ENCODE measurements around the gene TMEM201. TPM values are rescaled to one million over a fixed set of nuclear protein-coding genes. Genes with fewer than 3 reads are reported as not detected.

Gene TMEM201
- polyA plus RNA-seq, 1 of the 3 experiments (the other 2 are of a cell fraction) = 8.2 TPM

- Histone ChIP-seq H3K79me2 (ENCODE audit: insufficient read depth) (peaks cover 41% of the 10 kb centered on the region), H3K4me3 (ENCODE audit: low read depth in 2 of 2, low read length in 1 of 2) (no peak overlapping the region), H3F3A (replicated peaks; ENCODE audit: insufficient read depth) (no peaks in the 10 kb centered on the region), H3K4me2 (no peak overlapping the region), H3K9ac (no peak overlapping the region), H2AFZ (ENCODE audit: low read depth) (no peak overlapping the region), H3K27ac (ENCODE audit: low read depth in 2 of 2, low read length in 1 of 2) (peak overlapping the region in 1 of 2 experiments; percentile 53; a peak in 1 of 4 replicates), H3K27me3 (ENCODE audit: insufficient read depth) (no peaks in the 10 kb centered on the region), H3K36me3 (replicated peaks in 1 of 2; ENCODE audit: control insufficient read depth in 1 of 2, insufficient read depth in 2 of 2, low read length in 1 of 2) (peaks cover 0 to 24% of the 10 kb centered on the region in 2 experiments), H3K9me2 (no peaks in the 10 kb centered on the region), H3K9me3 (no peaks in the 10 kb centered on the region), H4K20me1 (ENCODE audit: insufficient read depth) (peaks cover 13% of the 10 kb centered on the region; the same call in 1 of the 2 replicates), H3K4me1 (ENCODE audit: control insufficient read depth in 1 of 2, insufficient read depth in 2 of 2, low read depth in 1 of 2, low read length in 1 of 2) (peaks cover 14 to 55% of the 10 kb centered on the region in 2 experiments; a peak in 3 of 4 replicates)
- no peak for TF ChIP-seq FOXM1 (IDR thresholded peaks at IDR 0.05; ENCODE audit: low read depth)
- no peak for TF ChIP-seq SMC3 (IDR thresholded peaks at IDR 0.05; ENCODE audit: low read depth, low read length)
- TF ChIP-seq YY1 (IDR thresholded peaks at IDR 0.05; ENCODE audit: low read depth) = no peak
- ChIA-PET CTCF (interaction anchor here (1.0 kb wide), 1 partner anchor 31 kb away, joined by 3 read pairs; no protein-coding TSS in a partner anchor), POLR2A (no interaction called here)
- DNase-seq = peak; percentile 56
- WGBS (ENCODE audit: low lambda C conversion rate) = 86% methylated on average over 9 of the region's 27 CpGs
Observed at GRCh38 chr1:9596415-9597123, 7.9 kb downstream of the TMEM201 start.

GRCh38 chr1:9597361-9598315 lies 8.9 kb downstream of the TMEM201 start:
- CTCF ChIA-PET = interaction anchor here (1.0 kb wide), 2 partner anchors 9 to 30 kb away, joined by 3 to 5 read pairs; partner anchors contain the start of gene TMEM201
- peaks cover 30% of the 10 kb centered on the region for H3K79me2 ChIP-seq (ENCODE audit: insufficient read depth)
- peaks cover 13 to 44% of the 10 kb centered on the region in 2 experiments; a peak in 3 of 4 replicates for H3K4me1 ChIP-seq (ENCODE audit: control insufficient read depth in 1 of 2, insufficient read depth in 2 of 2, low read depth in 1 of 2, low read length in 1 of 2)
- no peak overlapping the region for H3K4me2 ChIP-seq
- no peaks in the 10 kb centered on the region for H3K9me2 ChIP-seq
- TF ChIP-seq ELF1 (IDR thresholded peaks at IDR 0.05) (no peak), YY1 (IDR thresholded peaks at IDR 0.05; ENCODE audit: low read depth) (no peak)
- H3F3A ChIP-seq (replicated peaks; ENCODE audit: insufficient read depth) = no peaks in the 10 kb centered on the region
- WGBS (ENCODE audit: low lambda C conversion rate) = 91% methylated on average over 5 of the region's 14 CpGs
- no peak overlapping the region; a peak in 1 of 4 replicates for H3K27ac ChIP-seq (ENCODE audit: low read depth in 2 of 2, low read length in 1 of 2)
- H3K4me3 ChIP-seq (ENCODE audit: low read depth in 2 of 2, low read length in 1 of 2) = no peak overlapping the region
- peaks cover 0 to 35% of the 10 kb centered on the region in 2 experiments for H3K36me3 ChIP-seq (replicated peaks in 1 of 2; ENCODE audit: control insufficient read depth in 1 of 2, insufficient read depth in 2 of 2, low read length in 1 of 2)
- no peaks in the 10 kb centered on the region for H3K27me3 ChIP-seq (ENCODE audit: insufficient read depth)
- no peak for DNase-seq
- POLR2A ChIA-PET = no interaction called here
- no peak overlapping the region for H2AFZ ChIP-seq (ENCODE audit: low read depth)
- H3K9me3 ChIP-seq = no peaks in the 10 kb centered on the region
- no peak overlapping the region for H3K9ac ChIP-seq
- peaks cover 12% of the 10 kb centered on the region; the same call in 1 of the 2 replicates for H4K20me1 ChIP-seq (ENCODE audit: insufficient read depth)

- H3K9me3 ChIP-seq = no peaks in the 10 kb centered on the region
- no peaks in the 10 kb centered on the region for H3K9me2 ChIP-seq
- DNase-seq = no peak
- H3K27ac ChIP-seq (ENCODE audit: low read depth in 2 of 2, low read length in 1 of 2) = no peak overlapping the region
- H3F3A ChIP-seq (replicated peaks; ENCODE audit: insufficient read depth) = no peaks in the 10 kb centered on the region
- H3K36me3 ChIP-seq (replicated peaks in 1 of 2; ENCODE audit: control insufficient read depth in 1 of 2, insufficient read depth in 2 of 2, low read length in 1 of 2) = peaks cover 0 to 42% of the 10 kb centered on the region in 2 experiments
- ChIA-PET POLR2A (no interaction called here), CTCF (interaction anchor here (0.7 kb wide), 1 partner anchor 10 kb away, joined by 3 read pairs; no protein-coding TSS in a partner anchor)
- no peak overlapping the region for H3K4me2 ChIP-seq
- no peaks in the 10 kb centered on the region for H3K27me3 ChIP-seq (ENCODE audit: insufficient read depth)
- H3K9ac ChIP-seq = no peak overlapping the region
- H3K4me1 ChIP-seq (ENCODE audit: control insufficient read depth in 1 of 2, insufficient read depth in 2 of 2, low read depth in 1 of 2, low read length in 1 of 2) = peaks cover 6 to 44% of the 10 kb centered on the region in 2 experiments; a peak in 3 of 4 replicates
- no peak for TF ChIP-seq GABPA (IDR thresholded peaks at IDR 0.05; ENCODE audit: low read depth)
- TF ChIP-seq IRF3 (IDR thresholded peaks at IDR 0.05; ENCODE audit: low read depth, low read length) = no peak
- TF ChIP-seq TEAD4 (IDR thresholded peaks at IDR 0.05; ENCODE audit: borderline replicate concordance, insufficient read depth) = no peak
- TF ChIP-seq JUND (IDR thresholded peaks at IDR 0.05) = no peak
- no peak for TF ChIP-seq CHD2 (IDR thresholded peaks at IDR 0.05; ENCODE audit: low read length, partially characterized antibody)
- TF ChIP-seq SIN3A (IDR thresholded peaks at IDR 0.05; ENCODE audit: borderline replicate concordance, low read depth, low read length) = no peak
- TF ChIP-seq MXI1 (IDR thresholded peaks at IDR 0.05; ENCODE audit: low read depth, low read length) = no peak
- no peak for TF ChIP-seq ZBTB33 (IDR thresholded peaks at IDR 0.05; ENCODE audit: borderline replicate concordance, low read depth)
- peaks cover 23% of the 10 kb centered on the region for H3K79me2 ChIP-seq (ENCODE audit: insufficient read depth)
- no peak overlapping the region for H2AFZ ChIP-seq (ENCODE audit: low read depth)
- WGBS (ENCODE audit: low lambda C conversion rate) = 81% methylated on average over 7 of the region's 18 CpGs
- no peak overlapping the region for H3K4me3 ChIP-seq (ENCODE audit: low read depth in 2 of 2, low read length in 1 of 2)
- peaks cover 6% of the 10 kb centered on the region; the same call in 1 of the 2 replicates for H4K20me1 ChIP-seq (ENCODE audit: insufficient read depth)
Observed at GRCh38 chr1:9598316-9598700, 9.6 kb downstream of the TMEM201 start.

All from SK-N-SH (cell line).